Lower leg skin (tissue), 3 donors: ENCODE measurements around the gene AGAP3.

Experiments
- CTCF ChIP-seq, 3 donors: fragments of 450-650 bp; IDR thresholded peaks; one replicate each; pipeline ENCODE4 v1.5.1; 2016; ENCODE audit warnings: antibody characterized with exemption in 3 of 3, mild to moderate bottlenecking in 3 of 3, moderate library complexity in 2 of 3
- POLR2A ChIP-seq, 2 donors: fragments of 450-650 bp; IDR thresholded peaks; one replicate each; pipeline ENCODE4 v1.6.1; 2016 to 2017; ENCODE audit warnings: antibody characterized with exemption in 2 of 2, mild to moderate bottlenecking in 1 of 2, moderate library complexity in 1 of 2

DNA sequence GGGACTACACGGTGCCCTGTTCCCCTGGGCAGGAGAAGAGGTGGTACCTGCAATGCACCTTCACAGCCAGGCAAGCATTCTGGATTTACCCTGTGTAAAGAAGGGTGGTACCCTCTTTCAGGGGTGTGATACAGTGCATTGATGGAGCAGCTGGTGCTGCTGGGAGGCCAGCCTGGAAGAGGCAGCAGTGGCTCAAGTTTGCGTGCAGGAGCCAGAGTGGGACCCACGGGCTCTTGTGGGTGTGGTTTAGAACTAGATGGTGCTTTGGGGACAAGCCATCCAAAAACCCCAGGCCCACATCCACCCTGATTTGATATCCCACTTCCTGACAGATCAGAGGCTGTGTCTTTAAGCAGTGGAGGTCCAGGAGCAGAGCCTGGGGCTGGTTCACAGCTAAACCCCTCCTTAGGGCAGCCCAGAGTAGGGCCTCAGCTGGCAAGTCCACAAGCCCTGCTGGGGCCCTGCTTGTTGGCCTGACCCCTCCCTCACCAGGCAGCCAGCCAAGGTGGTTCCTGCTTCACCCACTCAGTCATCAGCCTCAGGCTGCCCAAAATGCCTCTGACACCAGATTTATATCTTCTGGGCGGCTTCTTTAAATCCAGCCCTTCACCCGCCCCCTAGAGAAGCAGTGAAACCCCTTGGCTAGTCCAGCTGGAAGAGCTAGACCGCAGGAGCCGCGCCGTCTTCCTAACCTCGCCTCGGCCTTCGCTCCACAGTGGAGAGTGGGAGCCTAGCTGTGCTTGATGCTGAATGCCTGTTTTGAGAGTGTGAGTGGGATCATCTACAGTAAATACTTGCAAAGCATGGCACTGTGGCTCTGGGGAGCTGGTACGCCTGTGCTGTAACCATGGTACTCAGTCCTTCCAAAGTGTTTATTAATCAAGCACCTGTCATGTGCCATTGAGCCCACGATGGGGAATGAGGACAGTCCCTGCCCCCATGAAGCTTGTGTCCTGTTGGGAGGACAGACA is 39.4 kb upstream of the AGAP3 start:
- TF ChIP-seq CTCF (IDR thresholded peaks at IDR 0.05) (no peak), POLR2A (IDR thresholded peaks at IDR 0.05) (no peak)
